K562 (cell line): ENCODE measurements around the gene MSS51. TPM values are rescaled to one million over a fixed set of nuclear protein-coding genes. Genes with fewer than 3 reads are reported as not detected.

Source experiments
- CBX5 ChIP-seq: IDR thresholded peaks from 2 replicates; pipeline ENCODE4 v1.6.1; 2014; ENCODE audit warnings: low read depth, borderline replicate concordance
- FOXK2 ChIP-seq, 2 experiments: fragments of 450-650 bp; IDR thresholded peaks in 1 of 2; conservative IDR thresholded peaks in 1 of 2; 2 replicates each; pipeline ENCODE4 v1.6.1; 2016; ENCODE audit warnings: low read depth in 2 of 2, mild to moderate bottlenecking in 1 of 2
- GATAD2B ChIP-seq: fragments of 450-650 bp; IDR thresholded peaks from 2 replicates; pipeline ENCODE4 v1.6.1; 2017; ENCODE audit warnings: mild to moderate bottlenecking, borderline replicate concordance
- GTF2E2 ChIP-seq: fragments of 200-800 bp; sonication (Bioruptor generic); IDR thresholded peaks from 2 replicates; pipeline ENCODE4 v1.6.1; 2016; ENCODE audit warnings: missing genetic modification characterization, missing compliant biosample characterization
- MTA3 ChIP-seq: fragments of 450-650 bp; formaldehyde crosslinking; IDR thresholded peaks from 2 replicates; pipeline ENCODE4 v1.6.1; 2017; ENCODE audit warnings: mild to moderate bottlenecking, borderline replicate concordance
- SIN3B ChIP-seq: fragments of 450-650 bp; IDR thresholded peaks from 2 replicates; pipeline ENCODE4 v1.6.1; 2017; ENCODE audit warnings: low read depth, mild to moderate bottlenecking, moderate library complexity
- SP2 ChIP-seq: IDR thresholded peaks from 2 replicates; pipeline ENCODE4 v1.6.1; 2011; ENCODE audit warnings: mild to moderate bottlenecking, low read depth, low read length, moderate library complexity; ENCODE audit not compliant: poor library complexity, severe bottlenecking; ENCODE audit errors: extremely low read depth
- ZFPM2 ChIP-seq: fragments of 250-450 bp; sonication (Bioruptor Pico); IDR thresholded peaks from 2 replicates; pipeline ENCODE4 v1.5.1; 2022; ENCODE audit warnings: mild to moderate bottlenecking
- ZNF347 ChIP-seq: fragments of 450-650 bp; formaldehyde crosslinking; IDR thresholded peaks from 2 replicates; pipeline ENCODE4 v1.4.0; 2020; ENCODE audit warnings: low read depth, mild to moderate bottlenecking, moderate library complexity
- polyA plus RNA-seq, 8 experiments: library from polyadenylated mRNA; depleted of rRNA in 4 of 8; stranded (reverse) in 5 of 8; unstranded in 3 of 8; fragments of >200 nt; fragmentation: Nextera tagmentation in 2 of 8; fragmentation: Illumina TruSeq in 1 of 8; extraction: Ambion mirVana in 2 of 8; extraction: Trizol in 1 of 8; gene quantifications; 2 replicates each; pipeline versions ENCODE4 v1.2.1 to v1.2.3, GENCODE V29; 2011 to 2014; ENCODE audit warnings: inconsistent platforms in 1 of 8, missing spikeins in 1 of 8
- total RNA-seq, 7 experiments: library from RNA; depleted of rRNA in 6 of 7; stranded (reverse); fragments of >200 nt in 6 of 7; fragmentation: Illumina TruSeq in 2 of 7; extraction: Trizol in 2 of 7; gene quantifications; 2 replicates each; pipeline versions ENCODE4 v1.2.1 to v1.2.3, GENCODE V29; 2011 to 2021; ENCODE audit warnings: low replicate concordance in 1 of 7
- TF ChIP-seq, protein P1 (sequence below), 2 experiments: fragments of 200-800 bp in 1 of 2; sonication (Bioruptor generic) in 1 of 2; sonication (generic) in 1 of 2; formaldehyde crosslinking in 1 of 2; IDR thresholded peaks in 1 of 2; conservative IDR thresholded peaks in 1 of 2; 2 replicates each; pipeline versions ENCODE4 v1.5.0 to v1.6.1; 2016 to 2020; ENCODE audit warnings: missing compliant biosample characterization in 1 of 2, missing genetic modification characterization in 1 of 2, missing genetic modification reagents in 1 of 2
- TF ChIP-seq, protein P2 (sequence below): fragments of 200-800 bp; sonication (Bioruptor generic); IDR thresholded peaks from 2 replicates; pipeline ENCODE4 v1.6.1; 2017; ENCODE audit warnings: missing genetic modification characterization, missing compliant biosample characterization
- TF ChIP-seq, protein P3 (sequence below): fragments of 250-450 bp; sonication (Bioruptor Pico); IDR thresholded peaks from 2 replicates; pipeline ENCODE4 v1.4.0; 2020
- TF ChIP-seq, protein P4 (sequence below), 2 experiments: fragments of 450-650 bp; IDR thresholded peaks; 2 replicates each; pipeline ENCODE4 v1.6.1; 2016
- TF ChIP-seq, protein P5 (sequence below): sonication (generic); formaldehyde crosslinking; IDR thresholded peaks from 2 replicates; pipeline ENCODE4 v1.9.0; 2022; ENCODE audit warnings: mild to moderate bottlenecking, missing genetic modification reagents
- TF ChIP-seq, protein P6 (sequence below), 2 experiments: fragments of 150-350 bp in 1 of 2; IDR thresholded peaks; 2 replicates each; pipeline ENCODE4 v1.6.1; 2012 to 2016; ENCODE audit warnings: low read depth in 2 of 2, low read length in 2 of 2, mild to moderate bottlenecking in 1 of 2, moderate library complexity in 1 of 2

MSS51 gene
- total and polyA plus RNA-seq, 9 of the 15 experiments (the other 6 are each of a cell fraction or from before 2014, with no cell fraction given): 0.28 to 1.8 (median 1.2) TPM

DNA sequence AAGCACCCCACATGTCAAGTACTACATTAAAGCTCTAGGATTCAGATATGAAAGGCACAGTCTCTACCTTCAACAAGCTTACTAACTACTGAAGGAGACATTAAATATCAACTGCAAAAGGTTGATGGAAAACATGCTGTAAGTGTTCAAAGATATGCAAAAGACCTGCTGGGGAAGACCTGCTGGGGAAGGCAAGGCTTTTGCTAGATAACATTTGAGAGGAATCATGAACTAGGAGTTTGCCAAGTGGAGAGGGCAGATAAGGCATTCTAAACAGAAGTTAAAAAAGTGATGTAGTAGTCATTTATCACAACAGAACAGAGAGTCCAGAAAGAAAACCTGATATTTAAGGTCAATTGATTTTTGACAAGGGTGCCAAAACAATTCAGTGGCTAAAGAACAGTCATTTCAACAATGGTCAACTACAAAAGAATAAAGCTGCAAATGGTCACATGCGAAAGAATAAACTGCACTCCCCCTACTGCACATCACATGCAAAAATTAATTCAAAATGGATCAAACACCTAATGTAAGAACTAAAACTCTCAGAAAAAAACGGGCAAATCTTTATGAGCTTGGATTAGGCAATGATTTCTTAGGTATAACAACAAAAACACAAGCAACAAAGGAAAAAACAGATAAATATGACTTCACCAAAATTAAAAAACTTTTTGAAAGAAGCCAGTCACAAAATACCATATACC lies 23.0 kb upstream of the MSS51 start (continued):
- TF ChIP-seq GTF2E2 (tag) (peak; percentile 43; the same call in 1 of the 2 replicates), CBX5 (0 out of 2 replicates have a peak, but pooled peaks have one; percentile 82), ZFPM2 (CRISPR knock-in tag) (no peak), ZNF347 (CRISPR knock-in tag) (no peak), SP2 (no peak), FOXK2 (conservative IDR thresholded peaks at IDR 0.05 in 1 of 2, IDR thresholded peaks at IDR 0.05 in 1 of 2; ENCODE audit: low read depth in 2 of 2) (peak; percentile 72 to 83), MTA3 (peak; percentile 91), GATAD2B (peak; percentile 96), SIN3B (0 out of 2 replicates have a peak, but pooled peaks have one; percentile 14)
- TF ChIP-seq, protein P1, sequence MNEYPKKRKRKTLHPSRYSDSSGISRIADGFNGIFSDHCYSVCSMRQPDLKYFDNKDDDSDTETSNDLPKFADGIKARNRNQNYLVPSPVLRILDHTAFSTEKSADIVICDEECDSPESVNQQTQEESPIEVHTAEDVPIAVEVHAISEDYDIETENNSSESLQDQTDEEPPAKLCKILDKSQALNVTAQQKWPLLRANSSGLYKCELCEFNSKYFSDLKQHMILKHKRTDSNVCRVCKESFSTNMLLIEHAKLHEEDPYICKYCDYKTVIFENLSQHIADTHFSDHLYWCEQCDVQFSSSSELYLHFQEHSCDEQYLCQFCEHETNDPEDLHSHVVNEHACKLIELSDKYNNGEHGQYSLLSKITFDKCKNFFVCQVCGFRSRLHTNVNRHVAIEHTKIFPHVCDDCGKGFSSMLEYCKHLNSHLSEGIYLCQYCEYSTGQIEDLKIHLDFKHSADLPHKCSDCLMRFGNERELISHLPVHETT (CRISPR knock-in tag; conservative IDR thresholded peaks at IDR 0.05 in 1 of 2, IDR thresholded peaks at IDR 0.05 in 1 of 2): peak in 1 of 2 experiments; percentile 97; a peak in 2 of 4 replicates
- TF ChIP-seq, protein P2, sequence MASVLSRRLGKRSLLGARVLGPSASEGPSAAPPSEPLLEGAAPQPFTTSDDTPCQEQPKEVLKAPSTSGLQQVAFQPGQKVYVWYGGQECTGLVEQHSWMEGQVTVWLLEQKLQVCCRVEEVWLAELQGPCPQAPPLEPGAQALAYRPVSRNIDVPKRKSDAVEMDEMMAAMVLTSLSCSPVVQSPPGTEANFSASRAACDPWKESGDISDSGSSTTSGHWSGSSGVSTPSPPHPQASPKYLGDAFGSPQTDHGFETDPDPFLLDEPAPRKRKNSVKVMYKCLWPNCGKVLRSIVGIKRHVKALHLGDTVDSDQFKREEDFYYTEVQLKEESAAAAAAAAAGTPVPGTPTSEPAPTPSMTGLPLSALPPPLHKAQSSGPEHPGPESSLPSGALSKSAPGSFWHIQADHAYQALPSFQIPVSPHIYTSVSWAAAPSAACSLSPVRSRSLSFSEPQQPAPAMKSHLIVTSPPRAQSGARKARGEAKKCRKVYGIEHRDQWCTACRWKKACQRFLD (CRISPR knock-in tag): peak; percentile 98
- TF ChIP-seq, protein P3, sequence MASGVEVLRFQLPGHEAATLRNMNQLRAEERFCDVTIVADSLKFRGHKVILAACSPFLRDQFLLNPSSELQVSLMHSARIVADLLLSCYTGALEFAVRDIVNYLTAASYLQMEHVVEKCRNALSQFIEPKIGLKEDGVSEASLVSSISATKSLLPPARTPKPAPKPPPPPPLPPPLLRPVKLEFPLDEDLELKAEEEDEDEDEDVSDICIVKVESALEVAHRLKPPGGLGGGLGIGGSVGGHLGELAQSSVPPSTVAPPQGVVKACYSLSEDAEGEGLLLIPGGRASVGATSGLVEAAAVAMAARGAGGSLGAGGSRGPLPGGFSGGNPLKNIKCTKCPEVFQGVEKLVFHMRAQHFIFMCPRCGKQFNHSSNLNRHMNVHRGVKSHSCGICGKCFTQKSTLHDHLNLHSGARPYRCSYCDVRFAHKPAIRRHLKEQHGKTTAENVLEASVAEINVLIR (CRISPR knock-in tag): peak; percentile 52; the same call in 1 of the 2 replicates
- TF ChIP-seq, protein P4, sequence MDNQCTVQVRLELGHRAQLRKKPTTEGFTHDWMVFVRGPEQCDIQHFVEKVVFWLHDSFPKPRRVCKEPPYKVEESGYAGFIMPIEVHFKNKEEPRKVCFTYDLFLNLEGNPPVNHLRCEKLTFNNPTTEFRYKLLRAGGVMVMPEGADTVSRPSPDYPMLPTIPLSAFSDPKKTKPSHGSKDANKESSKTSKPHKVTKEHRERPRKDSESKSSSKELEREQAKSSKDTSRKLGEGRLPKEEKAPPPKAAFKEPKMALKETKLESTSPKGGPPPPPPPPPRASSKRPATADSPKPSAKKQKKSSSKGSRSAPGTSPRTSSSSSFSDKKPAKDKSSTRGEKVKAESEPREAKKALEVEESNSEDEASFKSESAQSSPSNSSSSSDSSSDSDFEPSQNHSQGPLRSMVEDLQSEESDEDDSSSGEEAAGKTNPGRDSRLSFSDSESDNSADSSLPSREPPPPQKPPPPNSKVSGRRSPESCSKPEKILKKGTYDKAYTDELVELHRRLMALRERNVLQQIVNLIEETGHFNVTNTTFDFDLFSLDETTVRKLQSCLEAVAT (IDR thresholded peaks at IDR 0.05): 0 out of 4 replicates have a peak, but pooled peaks of 1 of the 2 experiments have one; percentile 2
- TF ChIP-seq, protein P5, sequence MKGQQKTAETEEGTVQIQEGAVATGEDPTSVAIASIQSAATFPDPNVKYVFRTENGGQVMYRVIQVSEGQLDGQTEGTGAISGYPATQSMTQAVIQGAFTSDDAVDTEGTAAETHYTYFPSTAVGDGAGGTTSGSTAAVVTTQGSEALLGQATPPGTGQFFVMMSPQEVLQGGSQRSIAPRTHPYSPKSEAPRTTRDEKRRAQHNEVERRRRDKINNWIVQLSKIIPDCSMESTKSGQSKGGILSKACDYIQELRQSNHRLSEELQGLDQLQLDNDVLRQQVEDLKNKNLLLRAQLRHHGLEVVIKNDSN (CRISPR knock-in tag): no peak
- TF ChIP-seq, protein P6, sequence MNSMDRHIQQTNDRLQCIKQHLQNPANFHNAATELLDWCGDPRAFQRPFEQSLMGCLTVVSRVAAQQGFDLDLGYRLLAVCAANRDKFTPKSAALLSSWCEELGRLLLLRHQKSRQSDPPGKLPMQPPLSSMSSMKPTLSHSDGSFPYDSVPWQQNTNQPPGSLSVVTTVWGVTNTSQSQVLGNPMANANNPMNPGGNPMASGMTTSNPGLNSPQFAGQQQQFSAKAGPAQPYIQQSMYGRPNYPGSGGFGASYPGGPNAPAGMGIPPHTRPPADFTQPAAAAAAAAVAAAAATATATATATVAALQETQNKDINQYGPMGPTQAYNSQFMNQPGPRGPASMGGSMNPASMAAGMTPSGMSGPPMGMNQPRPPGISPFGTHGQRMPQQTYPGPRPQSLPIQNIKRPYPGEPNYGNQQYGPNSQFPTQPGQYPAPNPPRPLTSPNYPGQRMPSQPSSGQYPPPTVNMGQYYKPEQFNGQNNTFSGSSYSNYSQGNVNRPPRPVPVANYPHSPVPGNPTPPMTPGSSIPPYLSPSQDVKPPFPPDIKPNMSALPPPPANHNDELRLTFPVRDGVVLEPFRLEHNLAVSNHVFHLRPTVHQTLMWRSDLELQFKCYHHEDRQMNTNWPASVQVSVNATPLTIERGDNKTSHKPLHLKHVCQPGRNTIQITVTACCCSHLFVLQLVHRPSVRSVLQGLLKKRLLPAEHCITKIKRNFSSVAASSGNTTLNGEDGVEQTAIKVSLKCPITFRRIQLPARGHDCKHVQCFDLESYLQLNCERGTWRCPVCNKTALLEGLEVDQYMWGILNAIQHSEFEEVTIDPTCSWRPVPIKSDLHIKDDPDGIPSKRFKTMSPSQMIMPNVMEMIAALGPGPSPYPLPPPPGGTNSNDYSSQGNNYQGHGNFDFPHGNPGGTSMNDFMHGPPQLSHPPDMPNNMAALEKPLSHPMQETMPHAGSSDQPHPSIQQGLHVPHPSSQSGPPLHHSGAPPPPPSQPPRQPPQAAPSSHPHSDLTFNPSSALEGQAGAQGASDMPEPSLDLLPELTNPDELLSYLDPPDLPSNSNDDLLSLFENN (IDR thresholded peaks at IDR 0.05; ENCODE audit: low read depth in 2 of 2, low read length in 2 of 2): peak in 1 of 2 experiments; percentile 99; a peak in 2 of 4 replicates
